B cell (primary cell): ENCODE data around the gene LAMP2. TPM values are rescaled to one million over a fixed set of nuclear protein-coding genes. Genes with fewer than 3 reads are reported as not detected.

Source experiments
- polyA plus RNA-seq: library from polyadenylated mRNA; depleted of rRNA; stranded (reverse); fragments of >200 nt; gene quantifications from 2 replicates; pipeline ENCODE4 v1.2.3, GENCODE V29; 2012
- small RNA-seq: library from RNA; depleted of rRNA; stranded (forward); fragments of <200 nt; gene quantifications from one replicate; pipeline ENCODE3, GENCODE V24; 2012; ENCODE audit warnings: low replicate concordance, low read depth; ENCODE audit not compliant: insufficient read length
- total RNA-seq, 2 donors: library from RNA; stranded (reverse); fragments of 120-200 nt in 1 of 2; gene quantifications; 1 replicate in 1 of 2; 2 replicates in 1 of 2; pipeline versions ENCODE4 v1.2.3 to v1.2.4, GENCODE V29; 2013 to 2022

LAMP2 gene
- total and polyA plus RNA-seq, 2 donors (not counting 1 experiment from before 2014, with no cell fraction given), result 11.2 to 37.1 TPM

Small RNA genes within 50 kb of the gene (small RNA-seq; reads per million reads assigned to genes)
- gene RNU7-37P, result not detected

Other genes with a start within 250 kb of the LAMP2 start
- 21.6 and 22.0 TPM in 2 replicates for gene ZBTB33, start 218.5 kb downstream of the LAMP2 start, total RNA-seq
- gene ZBTB33, start 218.5 kb downstream of the LAMP2 start, polyA plus RNA-seq, result 4.6 and 7.1 TPM in 2 replicates
- gene TMEM255A, start 157.8 kb downstream of the LAMP2 start, total RNA-seq, result 0.15 and 0.25 TPM in 2 replicates
- 0.06 TPM in 1 of 2 replicates, not detected in the other for gene TMEM255A, start 157.8 kb downstream of the LAMP2 start, polyA plus RNA-seq
- gene ATP1B4, start 107.2 kb downstream of the LAMP2 start, total RNA-seq, result not detected in 2 replicates
- gene ATP1B4, start 107.2 kb downstream of the LAMP2 start, polyA plus RNA-seq, result not detected in 2 replicates
- 53.5 and 56.1 TPM in 2 replicates for gene CUL4B, start 91.7 kb upstream of the LAMP2 start, total RNA-seq
- gene CUL4B, start 91.7 kb upstream of the LAMP2 start, polyA plus RNA-seq, result 13.6 and 24.2 TPM in 2 replicates
- 25.5 and 27.9 TPM in 2 replicates for gene MCTS1, start 134.8 kb upstream of the LAMP2 start, total RNA-seq
- gene MCTS1, start 134.8 kb upstream of the LAMP2 start, polyA plus RNA-seq, result 20.6 and 23.9 TPM in 2 replicates
- gene C1GALT1C1, start 160.8 kb upstream of the LAMP2 start, total RNA-seq, result 11.6 and 13.6 TPM in 2 replicates
- gene C1GALT1C1, start 160.8 kb upstream of the LAMP2 start, polyA plus RNA-seq, result 2.9 and 3.6 TPM in 2 replicates